Germinal center (tissue), 1 donor: Measurements from ENCODE around the gene PDE5A.
A peak's percentile ranks its signal among the peaks of the same experiment; 100 is the strongest.
"Not testable (repeated sequence)": the region's sequence is repeated elsewhere in the genome, so short reads cannot be mapped to it uniquely, and the experiment has no call there.

Experiments
- DNase-seq: peaks from one replicate; pipeline ENCODE4 v3.0.0; 2012; ENCODE audit warnings: mixed read lengths, low spot score

The PDE5A gene

DNA sequence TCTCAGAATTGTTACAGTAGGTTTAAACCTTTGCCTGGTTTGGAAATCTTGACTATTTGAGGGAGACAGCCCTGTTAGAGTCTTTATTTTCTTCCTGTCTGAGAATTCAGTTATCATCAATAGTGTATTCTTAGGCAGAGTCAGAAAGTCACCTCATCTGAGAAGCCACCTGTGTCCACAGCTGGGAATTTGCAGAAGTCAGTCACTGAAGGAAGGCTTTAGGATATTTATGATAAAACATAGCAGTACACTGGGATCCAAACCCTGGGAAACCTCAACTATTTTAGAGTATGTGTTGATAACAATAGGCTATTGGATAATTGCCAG is 157.9 kb downstream of the PDE5A start:
- DNase-seq, result not testable (repeated sequence)

DNA sequence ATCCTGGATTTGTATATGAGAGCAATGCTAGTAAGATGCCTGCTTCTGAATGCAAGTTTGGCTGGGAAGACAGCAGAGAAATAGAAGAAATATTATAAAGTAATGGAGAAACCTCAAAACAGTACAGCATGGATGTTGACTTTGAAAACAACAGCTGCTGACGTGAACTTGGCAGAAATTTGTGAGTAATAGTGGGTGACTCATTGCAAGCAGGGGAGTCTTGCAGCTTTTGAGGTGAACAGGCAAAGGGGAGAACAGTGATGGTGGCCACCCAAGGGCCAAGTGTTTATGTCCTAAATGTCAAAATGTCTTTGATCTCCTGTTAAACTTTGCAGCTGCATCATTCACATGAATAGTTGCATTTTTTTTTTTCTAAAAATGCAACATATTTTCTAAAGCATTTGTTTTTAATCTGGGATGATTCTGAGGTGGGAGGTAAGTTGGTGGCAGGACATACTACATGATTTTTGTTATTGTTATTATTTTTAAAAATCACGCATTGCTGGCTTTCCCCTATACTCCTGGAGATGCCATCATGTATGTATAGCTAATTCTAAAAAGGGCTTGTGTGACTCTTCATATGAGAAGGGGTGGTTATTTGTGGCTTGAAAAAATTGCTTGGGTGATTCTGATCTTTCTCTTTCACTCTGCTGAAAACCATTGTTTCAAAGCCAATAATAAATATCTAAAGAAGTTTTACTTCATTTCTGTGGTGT is 158.4 kb downstream of the PDE5A start:
- DNase-seq, result not testable (repeated sequence)

GRCh38 chr4:119469039-119469438 is 159.6 kb downstream of the PDE5A start:
- DNase-seq, result not testable (repeated sequence)

DNA sequence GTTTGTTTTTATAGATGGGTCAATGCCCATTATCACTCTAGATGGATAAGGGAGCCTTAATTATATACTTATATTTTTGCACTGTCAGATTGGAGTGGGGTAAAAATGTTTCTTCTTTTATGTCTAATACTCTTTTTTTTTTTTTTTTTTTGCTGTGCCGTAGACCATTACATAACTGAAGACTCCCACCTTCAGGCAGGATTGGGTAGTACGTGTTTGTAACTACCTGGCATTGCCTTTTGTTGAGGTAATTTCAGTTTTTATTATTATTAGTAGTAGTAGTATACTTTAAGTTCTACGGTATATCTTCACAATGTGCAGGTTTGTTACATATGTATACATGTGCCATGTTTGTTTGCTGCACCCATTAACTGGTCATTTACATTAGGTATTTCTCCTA is 165.9 kb downstream of the PDE5A start:
- not testable (repeated sequence) for DNase-seq

- DNase-seq, result not testable (repeated sequence)
These were observed 172.9 kb downstream of the PDE5A start for GRCh38 chr4:119455734-119456133.

DNA sequence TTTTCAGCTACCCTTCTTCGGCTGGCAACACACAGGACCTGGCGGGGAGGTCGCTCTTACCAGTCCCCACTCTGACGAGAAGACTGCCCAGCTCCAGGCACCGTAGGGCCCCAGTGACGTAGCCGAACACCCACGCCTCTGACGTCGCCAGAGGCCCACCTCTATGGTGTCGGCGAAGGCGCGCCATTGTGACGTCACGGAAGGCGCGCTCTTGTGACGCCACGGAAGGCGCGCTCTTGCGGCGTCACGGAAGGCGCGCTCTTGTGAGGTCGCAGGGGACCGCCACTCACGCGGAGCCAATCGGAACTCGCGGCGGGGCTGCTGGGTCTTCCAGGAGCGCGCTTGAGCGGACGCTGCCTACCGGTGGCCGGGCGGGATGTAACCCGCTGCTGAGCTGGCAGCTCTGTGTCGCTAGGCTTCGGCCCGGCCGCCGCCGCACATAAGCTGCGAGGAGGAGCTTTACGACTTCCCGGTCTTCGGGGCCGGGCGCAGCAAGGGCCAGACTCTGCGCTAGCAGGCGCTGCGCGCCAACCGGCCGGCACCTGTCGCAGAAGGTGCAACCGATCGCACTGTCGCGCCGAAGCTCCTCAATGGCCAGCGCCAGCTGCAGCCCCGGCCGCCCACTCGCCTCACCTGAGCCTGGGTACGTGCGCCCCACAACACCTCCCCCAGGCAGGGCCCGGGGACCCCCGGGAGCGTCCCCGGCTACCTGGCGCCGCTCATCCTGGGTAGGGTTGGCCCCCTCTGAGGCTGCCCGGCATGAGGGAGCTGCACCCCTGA is 173.9 kb downstream of the PDE5A start:
- DNase-seq, result peak; percentile 93

- DNase-seq, result peak; percentile 19
These were observed 174.5 kb downstream of the PDE5A start for GRCh38 chr4:119454151-119454490.

GRCh38 chr4:119453286-119453685 is 175.3 kb downstream of the PDE5A start:
- DNase-seq, result not testable (repeated sequence)

- not testable (repeated sequence) for DNase-seq
These were observed 178.8 kb downstream of the PDE5A start for GRCh38 chr4:119449851-119450250.
